Neural crest cell (in vitro differentiated cells): Measurements from ENCODE around the gene USP54. TPM values are rescaled to one million over a fixed set of nuclear protein-coding genes. Genes with fewer than 3 reads are reported as not detected.
A peak's percentile ranks its signal among the peaks of the same experiment; 100 is the strongest.

Experiments
- DNase-seq: peaks from one replicate; pipeline ENCODE4 v3.0.0; 2021; ENCODE audit warnings: low read depth, mixed read lengths, low spot score
- H3K27ac Mint-ChIP-seq: one replicate; pipeline ENCODE4 v1.8.0; 2021; ENCODE audit warnings: mild to moderate bottlenecking, mixed read lengths; ENCODE audit not compliant: unreplicated experiment
- H3K27me3 Mint-ChIP-seq: 2 replicates; pipeline ENCODE4 v1.8.0; 2021; ENCODE audit warnings: low read depth, mild to moderate bottlenecking, mixed read lengths
- H3K36me3 Mint-ChIP-seq: 2 replicates; pipeline ENCODE4 v1.8.0; 2021; ENCODE audit warnings: low read depth, mild to moderate bottlenecking, mixed read lengths
- H3K4me1 Mint-ChIP-seq: 2 replicates; pipeline ENCODE4 v1.8.0; 2021; ENCODE audit warnings: mixed read lengths
- H3K4me3 Mint-ChIP-seq: one replicate; pipeline ENCODE4 v1.8.0; 2021; ENCODE audit warnings: mild to moderate bottlenecking, mixed read lengths
- H3K9me3 Mint-ChIP-seq: 2 replicates; pipeline ENCODE4 v1.8.0; 2021; ENCODE audit warnings: mixed read lengths
- CTCF ChIP-seq: fragments of 200-600 bp; sonication (generic); conservative IDR thresholded peaks from 2 replicates; pipeline ENCODE4 v1.5.0; 2021; ENCODE audit warnings: antibody characterized with exemption, mild to moderate bottlenecking
- total RNA-seq: library from RNA; stranded (reverse); gene quantifications from 2 replicates; pipeline ENCODE4 v1.2.1, GENCODE V29; 2021

USP54 gene
- total RNA-seq, 1 donor from 2014 or later: 64.8 TPM

- H3K4me3 Mint-ChIP-seq: peak overlapping the region; percentile 96
- H3K36me3 Mint-ChIP-seq: peaks cover 11% of the 10 kb centered on the region
- no peak for TF ChIP-seq CTCF
- H3K9me3 Mint-ChIP-seq: no peaks in the 10 kb centered on the region
- peaks cover 43% of the 10 kb centered on the region for H3K4me1 Mint-ChIP-seq
- H3K27ac Mint-ChIP-seq: peak overlapping the region; percentile 85
- DNase-seq: no peak
- H3K27me3 Mint-ChIP-seq: no peaks in the 10 kb centered on the region
These were observed 96.3 kb downstream of the USP54 start for GRCh38 chr10:73494877-73495225.

- Mint-ChIP-seq H3K36me3 (peaks cover 8% of the 10 kb centered on the region), H3K4me3 (peak overlapping the region; percentile 82), H3K27me3 (no peaks in the 10 kb centered on the region), H3K4me1 (peaks cover 43% of the 10 kb centered on the region), H3K9me3 (no peaks in the 10 kb centered on the region), H3K27ac (no peak overlapping the region)
- DNase-seq: no peak
- no peak for TF ChIP-seq CTCF
These were observed 96.9 kb downstream of the USP54 start for GRCh38 chr10:73494213-73494612.

- Mint-ChIP-seq H3K27ac (no peak overlapping the region), H3K36me3 (peaks cover 8% of the 10 kb centered on the region), H3K27me3 (no peaks in the 10 kb centered on the region), H3K4me1 (peaks cover 43% of the 10 kb centered on the region), H3K9me3 (no peaks in the 10 kb centered on the region), H3K4me3 (peak overlapping the region; percentile 82)
- DNase-seq: no peak
- no peak for TF ChIP-seq CTCF
These were observed 97.4 kb downstream of the USP54 start for GRCh38 chr10:73493781-73494180.

GRCh38 chr10:73486601-73487000 lies 104.5 kb downstream of the USP54 start:
- TF ChIP-seq CTCF: no peak
- peaks cover 10% of the 10 kb centered on the region for H3K36me3 Mint-ChIP-seq
- no peaks in the 10 kb centered on the region for H3K4me1 Mint-ChIP-seq
- H3K27me3 Mint-ChIP-seq: no peaks in the 10 kb centered on the region
- DNase-seq: no peak
- H3K27ac Mint-ChIP-seq: no peak overlapping the region
- no peaks in the 10 kb centered on the region for H3K9me3 Mint-ChIP-seq
- no peak overlapping the region for H3K4me3 Mint-ChIP-seq

- TF ChIP-seq CTCF: no peak
- Mint-ChIP-seq H3K27ac (no peak overlapping the region), H3K4me1 (no peaks in the 10 kb centered on the region), H3K4me3 (no peak overlapping the region), H3K9me3 (no peaks in the 10 kb centered on the region), H3K27me3 (no peaks in the 10 kb centered on the region), H3K36me3 (peaks cover 10% of the 10 kb centered on the region)
- no peak for DNase-seq
These were observed 105.8 kb downstream of the USP54 start for GRCh38 chr10:73485320-73485719.

- TF ChIP-seq CTCF: no peak
- Mint-ChIP-seq H3K4me3 (no peak overlapping the region), H3K36me3 (peaks cover 10% of the 10 kb centered on the region), H3K27ac (no peak overlapping the region), H3K4me1 (no peaks in the 10 kb centered on the region), H3K27me3 (no peaks in the 10 kb centered on the region), H3K9me3 (no peaks in the 10 kb centered on the region)
- no peak for DNase-seq
These were observed 111.0 kb downstream of the USP54 start for GRCh38 chr10:73480158-73480557.
